HFF-Myc (cell line): ENCODE results near the gene ACOT7.

Experiments
- DNase-seq: peaks from one replicate; pipeline ENCODE4 v3.0.0-alpha.2; 2011; ENCODE audit warnings: low read depth; ENCODE audit errors: extremely low read depth
- H3K4me3 ChIP-seq: replicated peaks from 2 replicates; pipeline ENCODE4 v1.5.1; 2011; ENCODE audit warnings: low read depth, mild to moderate bottlenecking, control low read depth, low read length
- TF ChIP-seq, protein P1 (sequence below): IDR thresholded peaks from 2 replicates; pipeline ENCODE4 v1.5.1; 2012; ENCODE audit warnings: mild to moderate bottlenecking, low read depth, low read length, control low read depth; ENCODE audit errors: missing control alignments

Gene ACOT7

DNA sequence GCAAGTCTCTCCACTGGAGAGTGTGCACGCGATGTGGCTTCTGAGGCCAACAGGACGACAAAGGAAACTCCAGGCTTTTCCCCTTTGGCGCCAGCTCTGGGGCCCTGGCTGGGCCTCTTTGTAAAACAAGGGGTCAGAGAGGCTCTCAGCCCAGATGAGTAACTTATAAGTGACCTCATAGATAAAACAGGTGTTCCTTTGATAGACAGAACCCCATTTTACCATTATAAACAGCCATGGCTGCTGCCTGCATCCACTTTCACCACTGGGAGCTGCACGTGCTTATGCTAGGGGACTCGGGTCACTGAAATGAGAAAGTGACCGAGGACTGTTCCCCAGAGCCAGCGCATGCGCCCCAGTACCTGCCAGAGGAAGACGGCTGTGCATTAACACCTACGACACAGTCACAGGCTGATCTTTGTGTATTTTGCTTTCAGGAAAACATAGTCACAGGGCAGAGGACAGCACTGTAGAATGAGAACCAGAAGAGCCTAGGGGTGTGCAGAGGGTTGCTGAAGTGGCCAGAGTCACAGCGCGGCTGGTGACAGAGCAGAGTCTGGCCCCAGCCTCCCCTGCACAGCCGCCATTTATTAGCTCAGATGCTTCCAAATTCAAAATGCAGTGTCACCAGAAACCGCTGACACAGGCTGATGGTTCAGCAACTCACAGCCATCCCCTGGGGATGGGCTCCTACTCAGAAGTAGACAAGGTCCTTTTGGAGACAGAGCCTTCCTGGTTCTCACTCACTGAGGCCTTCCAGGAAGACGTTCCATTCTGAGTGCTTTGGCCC lies 175.0 kb downstream of the ACOT7 start:
- DNase-seq, result no peak
- no peak overlapping the region for H3K4me3 ChIP-seq
- TF ChIP-seq, protein P1, sequence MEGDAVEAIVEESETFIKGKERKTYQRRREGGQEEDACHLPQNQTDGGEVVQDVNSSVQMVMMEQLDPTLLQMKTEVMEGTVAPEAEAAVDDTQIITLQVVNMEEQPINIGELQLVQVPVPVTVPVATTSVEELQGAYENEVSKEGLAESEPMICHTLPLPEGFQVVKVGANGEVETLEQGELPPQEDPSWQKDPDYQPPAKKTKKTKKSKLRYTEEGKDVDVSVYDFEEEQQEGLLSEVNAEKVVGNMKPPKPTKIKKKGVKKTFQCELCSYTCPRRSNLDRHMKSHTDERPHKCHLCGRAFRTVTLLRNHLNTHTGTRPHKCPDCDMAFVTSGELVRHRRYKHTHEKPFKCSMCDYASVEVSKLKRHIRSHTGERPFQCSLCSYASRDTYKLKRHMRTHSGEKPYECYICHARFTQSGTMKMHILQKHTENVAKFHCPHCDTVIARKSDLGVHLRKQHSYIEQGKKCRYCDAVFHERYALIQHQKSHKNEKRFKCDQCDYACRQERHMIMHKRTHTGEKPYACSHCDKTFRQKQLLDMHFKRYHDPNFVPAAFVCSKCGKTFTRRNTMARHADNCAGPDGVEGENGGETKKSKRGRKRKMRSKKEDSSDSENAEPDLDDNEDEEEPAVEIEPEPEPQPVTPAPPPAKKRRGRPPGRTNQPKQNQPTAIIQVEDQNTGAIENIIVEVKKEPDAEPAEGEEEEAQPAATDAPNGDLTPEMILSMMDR, result no peak
